Dedifferentiated amniotic fluid mesenchymal stem cell (primary cell): ENCODE results near the gene ALDH8A1.

Source experiments
- DNase-seq: peaks from one replicate; pipeline ENCODE4 v3.0.0-alpha.2; 2016; ENCODE audit errors: extremely low spot score

ALDH8A1 gene

DNA sequence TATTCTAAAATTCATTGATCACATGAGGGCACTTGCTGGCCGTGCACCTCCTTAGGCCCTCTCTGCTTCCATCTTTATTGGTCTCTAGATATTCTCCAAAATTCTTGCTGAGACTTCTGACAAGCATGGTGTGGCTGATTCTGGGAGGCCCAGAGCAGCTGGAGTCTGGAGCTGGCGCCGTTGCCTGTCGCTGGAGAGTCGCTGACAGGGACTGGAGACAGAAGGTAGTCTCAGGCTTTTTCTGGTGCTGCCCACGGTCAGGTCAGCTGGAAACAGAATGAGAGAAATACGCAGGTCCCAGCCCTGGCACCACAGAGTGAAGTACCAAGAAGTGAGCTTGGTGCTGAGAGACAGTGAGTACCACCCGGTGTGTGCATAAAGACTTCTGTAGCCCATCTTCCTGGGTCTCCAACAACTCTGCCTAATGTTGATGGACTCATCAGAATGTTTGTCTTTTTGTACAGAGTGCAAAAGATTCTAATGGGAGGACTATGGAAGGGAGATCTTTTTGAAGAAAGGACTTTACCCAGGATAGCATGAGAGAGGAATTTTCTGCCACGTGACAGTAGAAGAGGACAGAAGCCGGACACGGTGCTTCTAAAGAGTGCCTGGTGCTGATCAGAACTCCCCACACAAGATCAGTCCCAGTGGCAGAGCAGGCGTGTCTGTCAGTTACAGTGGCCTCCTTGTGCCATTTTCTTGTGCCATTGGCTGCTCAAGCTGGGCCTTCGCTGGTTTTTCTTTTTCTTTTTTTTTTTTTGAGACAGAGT is 1.8 kb upstream of the ALDH8A1 start:
- DNase-seq: no peak

- DNase-seq: no peak
Measured at GRCh38 chr6:134950482-134950881, 581 bp upstream of the ALDH8A1 start.

DNA sequence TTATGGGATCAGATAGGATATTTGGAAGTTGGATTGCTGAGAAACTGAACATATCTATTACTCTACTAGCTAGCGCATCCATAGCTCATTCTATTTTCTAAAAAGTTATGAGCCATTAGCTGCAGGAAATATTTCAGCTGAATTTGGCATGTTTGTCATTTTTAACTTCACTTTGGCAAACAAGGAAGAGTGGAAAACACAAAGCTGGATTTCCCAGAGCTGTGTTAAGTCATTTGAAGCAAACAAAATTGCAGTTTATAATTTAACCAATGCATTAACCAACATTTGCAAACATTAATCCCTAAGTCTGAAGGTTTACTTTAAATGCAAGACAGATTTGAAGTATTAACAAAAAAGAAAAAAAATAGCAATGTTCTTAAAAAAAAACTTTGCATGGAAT is 1.2 kb downstream of the ALDH8A1 start:
- no peak for DNase-seq

DNA sequence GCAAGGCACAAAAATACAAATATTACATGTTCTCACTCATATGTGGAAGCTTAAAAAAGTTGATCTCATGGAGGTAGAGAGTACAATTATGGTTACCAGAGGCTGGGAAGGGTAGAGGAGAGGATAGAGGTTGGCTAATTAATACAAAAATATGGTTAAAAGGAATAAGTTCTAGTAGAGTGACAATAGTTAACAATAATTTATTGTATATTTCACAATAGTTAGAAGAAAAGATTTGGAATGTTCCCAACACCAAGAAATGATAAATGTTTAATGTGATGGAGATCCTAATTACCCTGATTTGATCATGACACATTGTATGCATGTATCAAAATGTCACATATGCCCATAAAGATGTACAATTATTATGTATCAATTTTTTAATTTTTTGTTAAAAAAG is 1.8 kb downstream of the ALDH8A1 start:
- DNase-seq: no peak

DNA sequence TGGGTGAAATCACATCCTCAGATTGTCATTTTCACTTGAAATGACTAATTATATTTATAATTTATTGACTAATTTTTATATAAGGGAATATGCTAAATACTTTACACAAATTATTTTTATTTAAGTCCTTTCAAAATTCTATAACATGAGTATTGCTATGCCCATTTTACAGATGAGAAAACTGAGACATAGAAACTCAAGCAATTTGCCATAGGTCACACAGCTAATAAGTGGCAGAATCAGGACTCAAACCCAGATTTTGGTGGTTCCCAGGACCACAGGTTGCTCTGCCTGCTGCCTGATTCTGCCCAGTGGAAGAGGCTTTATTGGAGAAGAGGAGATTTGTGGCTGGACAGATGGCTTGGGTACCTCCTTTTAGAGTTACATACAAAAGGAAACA is 4.9 kb downstream of the ALDH8A1 start:
- DNase-seq: no peak

- DNase-seq: no peak
Measured at GRCh38 chr6:134943522-134944111, 6.3 kb downstream of the ALDH8A1 start.

DNA sequence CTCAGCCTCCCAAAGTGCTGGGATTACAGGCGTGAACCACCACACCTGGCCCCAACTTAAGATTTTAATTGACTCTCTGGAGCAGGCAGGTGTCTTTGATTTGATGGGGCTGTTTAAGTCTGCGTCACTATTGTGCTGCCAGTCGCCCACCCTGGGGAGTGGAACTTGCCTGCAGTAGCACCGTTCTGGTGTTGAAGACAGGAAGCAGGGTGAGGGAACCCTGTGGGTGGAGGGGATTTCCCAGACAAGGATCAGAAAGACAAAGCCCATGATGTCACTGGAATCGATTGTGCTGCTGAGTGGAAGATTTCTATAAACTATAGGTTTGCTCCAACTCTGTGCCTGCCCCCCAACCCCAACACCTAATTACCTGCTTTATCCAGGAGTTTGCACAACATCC is 11.0 kb downstream of the ALDH8A1 start:
- DNase-seq: no peak

DNA sequence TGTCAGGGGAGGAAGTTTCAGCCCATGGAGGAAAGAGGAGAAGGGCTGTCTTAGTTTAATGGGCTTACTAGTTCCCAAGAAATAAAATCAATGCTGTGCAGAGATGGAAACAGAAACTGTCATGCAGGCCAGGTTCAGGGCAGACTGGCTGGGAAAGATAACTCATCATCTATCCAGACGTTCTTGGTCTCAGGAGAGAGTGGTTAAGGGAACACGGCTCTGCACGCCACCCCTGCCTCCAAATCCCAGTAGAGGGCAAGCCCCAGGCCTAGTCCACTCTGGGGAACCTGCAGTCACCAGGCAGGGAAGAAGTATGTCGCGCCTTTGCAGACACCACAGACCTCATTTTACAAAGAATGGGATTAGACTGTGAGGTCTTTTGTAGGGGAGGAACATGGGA is 12.5 kb downstream of the ALDH8A1 start:
- DNase-seq: no peak

GRCh38 chr6:134936931-134937330 is 13.0 kb downstream of the ALDH8A1 start:
- DNase-seq: peak; percentile 86

GRCh38 chr6:134936476-134936875 is 13.4 kb downstream of the ALDH8A1 start:
- DNase-seq: no peak

- no peak for DNase-seq
Measured at GRCh38 chr6:134934793-134935485, 15.0 kb downstream of the ALDH8A1 start.

- no peak for DNase-seq
Measured at GRCh38 chr6:134932535-134933470, 17.1 kb downstream of the ALDH8A1 start.

DNA sequence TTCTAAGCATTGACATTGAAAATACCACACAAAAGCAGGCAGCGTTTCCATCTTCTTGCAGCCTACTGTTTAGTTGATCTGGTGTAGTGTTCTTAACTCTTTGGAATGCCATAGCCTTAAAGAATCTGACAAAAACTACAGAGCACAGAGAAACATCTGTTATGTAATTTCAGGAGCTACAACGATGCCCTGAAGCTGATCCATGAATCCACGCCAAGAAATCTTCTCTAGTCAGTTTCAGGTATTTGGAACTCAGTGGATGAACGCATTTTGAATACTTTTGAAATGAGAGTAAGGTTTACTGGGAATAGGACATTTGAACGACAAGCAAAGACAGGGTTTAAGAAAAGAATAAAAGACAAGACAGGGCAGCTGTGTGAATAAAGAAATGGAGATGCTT is 17.8 kb downstream of the ALDH8A1 start:
- DNase-seq: no peak

DNA sequence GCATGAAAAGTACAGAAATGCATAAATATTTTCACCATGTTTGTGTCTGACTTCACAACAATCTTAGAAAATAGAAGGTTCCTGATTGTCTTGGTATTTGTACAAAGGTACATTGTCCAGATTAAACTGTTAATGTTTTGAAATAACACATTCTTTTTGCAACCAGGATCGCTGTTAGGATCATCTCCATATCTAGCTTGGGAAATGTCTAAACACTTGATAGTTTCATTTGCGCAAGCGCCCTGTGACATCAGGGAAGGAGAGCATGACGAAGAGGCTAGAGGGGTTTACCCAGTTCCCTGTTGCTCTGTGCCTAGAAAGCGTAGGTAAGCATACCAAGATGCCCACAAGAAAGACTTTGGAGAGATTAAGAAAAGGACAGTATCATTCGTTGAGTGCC is 19.4 kb downstream of the ALDH8A1 start:
- no peak for DNase-seq

DNA sequence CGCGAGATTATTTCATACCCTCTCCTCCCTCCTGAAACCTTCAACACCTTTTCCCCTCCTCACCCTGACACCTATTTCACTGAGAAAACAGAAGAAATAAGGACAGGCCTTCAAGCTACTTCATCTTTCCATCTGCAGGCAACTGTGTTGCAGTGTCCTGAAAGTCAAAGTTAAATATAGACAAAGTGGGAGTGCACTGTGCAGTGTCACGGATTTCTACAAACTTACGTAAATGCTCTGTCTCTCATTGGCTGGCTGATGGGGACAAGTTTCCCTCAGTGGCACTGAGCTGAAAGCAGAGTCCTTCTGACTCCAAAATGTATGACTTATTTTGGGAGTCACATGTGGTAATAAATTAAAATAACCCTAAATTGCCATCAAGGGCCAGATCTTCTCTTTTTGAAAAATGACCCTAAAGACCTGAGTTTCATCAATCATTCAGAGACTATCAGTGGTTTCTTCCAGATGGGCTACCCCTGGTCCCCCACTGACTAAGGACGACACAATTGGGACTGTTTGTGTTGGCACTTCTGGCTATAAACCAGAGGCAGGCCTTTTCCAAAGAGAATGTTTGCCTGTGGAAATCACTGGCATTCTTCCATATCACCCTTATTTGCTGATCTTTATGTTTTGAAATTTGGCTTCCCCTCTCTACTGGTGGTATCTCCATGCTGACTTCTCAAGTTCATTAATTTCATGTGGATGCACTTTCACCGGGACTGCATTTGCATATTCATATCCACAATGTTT is 21.6 kb downstream of the ALDH8A1 start:
- DNase-seq: no peak

DNA sequence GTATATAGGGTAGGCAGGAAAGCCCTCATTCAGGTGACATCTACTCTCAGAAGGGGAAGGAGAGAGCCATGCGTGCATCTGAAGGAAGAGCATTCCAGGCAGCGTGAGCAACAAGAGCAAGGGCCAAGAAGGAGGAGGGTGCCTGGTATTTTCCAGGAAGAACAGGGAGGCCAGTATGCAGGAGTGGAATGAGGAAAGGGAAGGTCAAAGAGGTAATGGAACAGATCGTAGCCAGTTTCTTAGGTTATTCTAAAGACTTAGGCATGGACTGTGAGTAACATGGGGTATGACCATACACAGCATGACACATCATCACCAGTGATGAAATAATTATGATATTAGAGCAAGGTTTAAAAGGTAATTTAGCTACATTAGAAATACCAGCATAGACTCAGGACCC is 24.1 kb downstream of the ALDH8A1 start:
- no peak for DNase-seq

- DNase-seq: no peak
Measured at GRCh38 chr6:134921721-134922261, 28.1 kb downstream of the ALDH8A1 start.

- no peak for DNase-seq
Measured at GRCh38 chr6:134921276-134921675, 28.6 kb downstream of the ALDH8A1 start.

- no peak for DNase-seq
Measured at GRCh38 chr6:134920422-134920821, 29.5 kb downstream of the ALDH8A1 start.

DNA sequence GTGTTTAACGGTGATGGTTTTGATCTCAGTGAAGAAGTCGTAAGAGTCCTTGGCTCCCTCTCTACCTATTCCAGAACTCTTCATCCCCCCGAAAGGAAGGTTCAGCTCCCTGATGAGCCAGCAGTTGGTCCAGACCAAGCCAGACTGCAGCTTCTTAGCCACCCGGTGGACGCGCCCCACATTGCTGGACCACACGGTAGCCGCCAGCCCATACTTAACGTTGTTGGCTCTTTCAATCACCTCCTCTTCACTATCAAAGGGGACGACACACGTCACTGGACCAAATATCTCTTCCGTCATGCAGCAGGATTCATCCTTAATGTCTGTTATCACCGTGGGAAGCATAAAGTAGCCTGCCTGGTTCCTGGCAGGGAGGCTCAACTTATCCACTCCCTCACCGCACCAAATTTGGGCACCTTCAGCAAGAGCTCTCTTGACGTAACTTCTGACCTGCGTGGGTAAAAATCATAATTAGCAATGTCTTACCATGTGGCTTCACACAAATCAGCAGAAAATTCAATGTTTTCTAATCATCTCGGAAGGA is 31.4 kb downstream of the ALDH8A1 start:
- no peak for DNase-seq

- DNase-seq: peak; percentile 32
Measured at GRCh38 chr6:134911547-134911946, 38.4 kb downstream of the ALDH8A1 start.
